Ovary (tissue), 3 donors: ENCODE results near the gene DENND5A.

Experiments
- EP300 ChIP-seq: sonication (generic); formaldehyde crosslinking; IDR thresholded peaks from one replicate; pipeline ENCODE4 v1.6.1; 2017; ENCODE audit warnings: antibody characterized with exemption
- POLR2A ChIP-seq: fragments of 450-650 bp; IDR thresholded peaks from one replicate; pipeline ENCODE4 v1.6.1; 2017; ENCODE audit warnings: antibody characterized with exemption, mild to moderate bottlenecking, moderate library complexity
- TF ChIP-seq, protein P1 (sequence below), 3 donors: fragments of 450-650 bp in 2 of 3; fragments of 200-600 bp in 1 of 3; IDR thresholded peaks; one replicate each; pipeline versions ENCODE4 v1.5.1 to v1.8.0; 2016 to 2022; ENCODE audit warnings: antibody characterized with exemption in 3 of 3, mild to moderate bottlenecking in 1 of 3
- donor health status: DM: no; HTN: no; CAD: no.

DNA sequence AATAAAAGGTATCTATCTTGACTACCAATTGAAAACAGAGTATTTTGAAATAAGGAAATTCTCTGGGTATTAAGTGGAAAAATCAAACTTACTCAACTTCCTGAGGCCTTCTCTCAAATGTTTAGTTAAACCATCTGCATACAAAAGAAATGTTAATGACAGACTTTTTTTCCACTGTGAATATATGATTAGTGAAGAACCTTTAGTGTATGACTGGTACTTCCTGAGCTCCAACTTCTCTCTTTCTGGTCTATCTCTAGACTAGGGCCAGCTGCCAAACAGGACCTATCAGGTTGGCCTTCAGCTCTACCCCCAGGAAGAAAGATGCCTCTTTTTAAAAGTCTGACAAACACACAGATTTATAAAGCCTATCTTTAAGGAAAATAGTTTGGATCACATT lies 105.0 kb downstream of the DENND5A start:
- TF ChIP-seq, protein P1, sequence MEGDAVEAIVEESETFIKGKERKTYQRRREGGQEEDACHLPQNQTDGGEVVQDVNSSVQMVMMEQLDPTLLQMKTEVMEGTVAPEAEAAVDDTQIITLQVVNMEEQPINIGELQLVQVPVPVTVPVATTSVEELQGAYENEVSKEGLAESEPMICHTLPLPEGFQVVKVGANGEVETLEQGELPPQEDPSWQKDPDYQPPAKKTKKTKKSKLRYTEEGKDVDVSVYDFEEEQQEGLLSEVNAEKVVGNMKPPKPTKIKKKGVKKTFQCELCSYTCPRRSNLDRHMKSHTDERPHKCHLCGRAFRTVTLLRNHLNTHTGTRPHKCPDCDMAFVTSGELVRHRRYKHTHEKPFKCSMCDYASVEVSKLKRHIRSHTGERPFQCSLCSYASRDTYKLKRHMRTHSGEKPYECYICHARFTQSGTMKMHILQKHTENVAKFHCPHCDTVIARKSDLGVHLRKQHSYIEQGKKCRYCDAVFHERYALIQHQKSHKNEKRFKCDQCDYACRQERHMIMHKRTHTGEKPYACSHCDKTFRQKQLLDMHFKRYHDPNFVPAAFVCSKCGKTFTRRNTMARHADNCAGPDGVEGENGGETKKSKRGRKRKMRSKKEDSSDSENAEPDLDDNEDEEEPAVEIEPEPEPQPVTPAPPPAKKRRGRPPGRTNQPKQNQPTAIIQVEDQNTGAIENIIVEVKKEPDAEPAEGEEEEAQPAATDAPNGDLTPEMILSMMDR (IDR thresholded peaks at IDR 0.05), result no peak
- no peak for TF ChIP-seq EP300
- TF ChIP-seq POLR2A, result no peak
